AG04450 (cell line): ENCODE results near the gene MTM1. TPM values are rescaled to one million over a fixed set of nuclear protein-coding genes. Genes with fewer than 3 reads are reported as not detected.
A peak's percentile ranks its signal among the peaks of the same experiment; 100 is the strongest.

Experiments
- CTCF ChIA-PET: fragments of 300-600, 350-600 bp; formaldehyde crosslinking; extraction: SDS; loops from one replicate; lab custom pipeline; 2022; ENCODE audit warnings: antibody characterized with exemption, inconsistent platforms; lab: Charles Lee
- POLR2A ChIA-PET: fragments of 350-600 bp; formaldehyde crosslinking; extraction: SDS; loops from one replicate; lab custom pipeline; 2021; ENCODE audit warnings: antibody characterized with exemption, inconsistent platforms; lab: Yijun Ruan, JAX
- DNase-seq: peaks from one replicate; pipeline ENCODE4 v3.0.0-alpha.2; 2011; ENCODE audit warnings: low read depth, low spot score
- H3K27ac ChIP-seq: one replicate; pipeline ENCODE4 v1.5.1; 2012; ENCODE audit warnings: low read depth, low read length, control low read depth
- H3K27me3 ChIP-seq: one replicate; pipeline ENCODE4 v1.6.0; 2012; ENCODE audit warnings: low read length; ENCODE audit not compliant: control insufficient read depth, insufficient read depth
- H3K4me3 ChIP-seq: 2 replicates; pipeline ENCODE4 v1.5.1; 2011; ENCODE audit warnings: mild to moderate bottlenecking, low read depth, low read length, control low read depth
- H3K9me3 ChIP-seq: 2 replicates; pipeline ENCODE4 v1.5.1; 2012; ENCODE audit warnings: low read length; ENCODE audit not compliant: control insufficient read depth, insufficient read depth
- polyA plus RNA-seq: library from polyadenylated mRNA; depleted of rRNA; stranded (reverse); fragments of >200 nt; gene quantifications from 2 replicates; pipeline ENCODE4 v1.2.3, GENCODE V29; 2011
- TF ChIP-seq, protein P1 (sequence below): IDR thresholded peaks from 2 replicates; pipeline ENCODE4 v1.5.1; 2011; ENCODE audit warnings: low read depth, low read length, control low read depth, inconsistent platforms

MTM1 gene
- polyA plus RNA-seq, 1 experiment, result 3.9 TPM

DNA sequence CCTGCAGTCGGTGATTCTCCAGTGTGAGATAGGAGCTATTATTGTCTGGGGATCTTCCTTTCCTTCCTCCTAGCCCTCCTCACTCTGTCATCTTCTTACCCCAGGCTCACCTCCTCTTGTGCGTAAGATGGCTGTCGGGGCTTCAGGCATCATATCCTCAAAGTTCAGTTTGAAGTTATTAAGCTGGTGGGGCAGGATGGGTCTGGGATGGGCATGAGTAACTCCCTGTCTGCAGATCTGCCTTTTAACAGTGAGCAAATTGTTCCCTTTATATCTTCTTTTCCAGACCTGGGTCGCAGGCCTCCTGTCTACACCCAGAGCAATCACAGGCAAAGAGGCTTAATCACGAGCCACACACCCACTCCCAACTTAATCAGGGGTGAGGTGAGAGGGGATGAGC, 123.9 kb downstream of the MTM1 start:
- TF ChIP-seq, protein P1, sequence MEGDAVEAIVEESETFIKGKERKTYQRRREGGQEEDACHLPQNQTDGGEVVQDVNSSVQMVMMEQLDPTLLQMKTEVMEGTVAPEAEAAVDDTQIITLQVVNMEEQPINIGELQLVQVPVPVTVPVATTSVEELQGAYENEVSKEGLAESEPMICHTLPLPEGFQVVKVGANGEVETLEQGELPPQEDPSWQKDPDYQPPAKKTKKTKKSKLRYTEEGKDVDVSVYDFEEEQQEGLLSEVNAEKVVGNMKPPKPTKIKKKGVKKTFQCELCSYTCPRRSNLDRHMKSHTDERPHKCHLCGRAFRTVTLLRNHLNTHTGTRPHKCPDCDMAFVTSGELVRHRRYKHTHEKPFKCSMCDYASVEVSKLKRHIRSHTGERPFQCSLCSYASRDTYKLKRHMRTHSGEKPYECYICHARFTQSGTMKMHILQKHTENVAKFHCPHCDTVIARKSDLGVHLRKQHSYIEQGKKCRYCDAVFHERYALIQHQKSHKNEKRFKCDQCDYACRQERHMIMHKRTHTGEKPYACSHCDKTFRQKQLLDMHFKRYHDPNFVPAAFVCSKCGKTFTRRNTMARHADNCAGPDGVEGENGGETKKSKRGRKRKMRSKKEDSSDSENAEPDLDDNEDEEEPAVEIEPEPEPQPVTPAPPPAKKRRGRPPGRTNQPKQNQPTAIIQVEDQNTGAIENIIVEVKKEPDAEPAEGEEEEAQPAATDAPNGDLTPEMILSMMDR, result no peak
- DNase-seq, result no peak
- ChIA-PET POLR2A (interaction anchor here (0.6 to 1.5 kb wide), 2 partner anchors 18 to 531 kb away, joined by 3 read pairs; no protein-coding TSS in a partner anchor), CTCF (no interaction called here)
- Histone ChIP-seq H3K27me3 (no peaks in the 10 kb centered on the region), H3K9me3 (peaks cover 12% of the 10 kb centered on the region; the same call in 1 of the 2 replicates), H3K27ac (no peak overlapping the region), H3K4me3 (no peak overlapping the region; the same call in 1 of the 2 replicates)

DNA sequence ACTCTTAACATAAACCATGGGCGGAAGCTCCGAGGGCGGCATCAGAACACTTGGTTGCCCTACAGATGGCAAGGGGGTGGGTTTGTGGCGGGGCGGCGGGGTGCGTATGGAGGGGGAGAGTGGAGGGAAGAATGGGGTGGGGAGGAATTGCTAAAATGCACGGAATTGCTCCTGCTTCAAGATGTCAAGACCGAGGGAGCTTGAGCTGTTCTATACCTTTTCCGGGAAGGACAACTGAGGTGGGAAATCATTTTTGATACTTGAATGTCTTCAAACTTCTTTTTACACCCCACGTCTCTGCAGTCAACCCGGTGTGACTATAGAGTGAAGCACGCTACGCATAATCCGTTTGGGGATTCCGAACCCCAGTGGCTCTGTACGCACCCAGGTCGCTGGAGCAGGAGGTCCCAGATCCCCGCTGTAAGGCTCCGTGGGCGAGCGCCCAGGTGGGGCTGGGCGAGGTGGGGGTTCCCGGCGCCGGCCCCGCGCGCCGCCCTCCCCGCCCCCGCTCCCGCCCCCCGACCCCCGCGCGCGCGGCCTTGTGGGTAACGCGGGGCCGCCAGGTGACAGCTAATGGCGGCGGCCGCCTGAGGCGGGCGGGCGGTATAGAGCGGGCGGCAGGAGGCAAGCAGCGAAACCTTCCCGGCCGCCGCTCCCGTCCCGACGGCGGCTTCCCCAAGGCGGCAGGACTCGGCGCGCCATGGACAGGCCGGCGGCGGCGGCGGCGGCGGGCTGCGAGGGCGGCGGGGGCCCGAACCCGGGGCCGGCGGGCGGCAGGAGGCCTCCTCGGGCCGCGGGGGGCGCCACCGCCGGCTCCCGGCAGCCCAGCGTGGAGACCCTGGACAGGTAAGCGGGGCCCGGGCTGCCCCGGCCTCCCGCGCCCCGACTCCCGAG, 124.7 kb downstream of the MTM1 start, which contains the start of gene MTMR1:
MTMR1 (plus strand) TSS at position 566 of the 894 bp plus-strand sequence; CDS start at position 701, 135 bp downstream.
- Histone ChIP-seq H3K4me3 (peak within 1 kb of the TSS; percentile 68), H3K9me3 (peaks cover 12% of the 10 kb centered on the region; the same call in 1 of the 2 replicates), H3K27me3 (no peaks in the 10 kb centered on the region), H3K27ac (peak within 1 kb of the TSS; percentile 87)
- ChIA-PET CTCF (no interaction called here), POLR2A (interaction anchor here (0.6 to 1.5 kb wide), 2 partner anchors 18 to 532 kb away, joined by 3 read pairs; no protein-coding TSS in a partner anchor)
- DNase-seq, result no peak
- TF ChIP-seq, protein P1, result no peak

DNA sequence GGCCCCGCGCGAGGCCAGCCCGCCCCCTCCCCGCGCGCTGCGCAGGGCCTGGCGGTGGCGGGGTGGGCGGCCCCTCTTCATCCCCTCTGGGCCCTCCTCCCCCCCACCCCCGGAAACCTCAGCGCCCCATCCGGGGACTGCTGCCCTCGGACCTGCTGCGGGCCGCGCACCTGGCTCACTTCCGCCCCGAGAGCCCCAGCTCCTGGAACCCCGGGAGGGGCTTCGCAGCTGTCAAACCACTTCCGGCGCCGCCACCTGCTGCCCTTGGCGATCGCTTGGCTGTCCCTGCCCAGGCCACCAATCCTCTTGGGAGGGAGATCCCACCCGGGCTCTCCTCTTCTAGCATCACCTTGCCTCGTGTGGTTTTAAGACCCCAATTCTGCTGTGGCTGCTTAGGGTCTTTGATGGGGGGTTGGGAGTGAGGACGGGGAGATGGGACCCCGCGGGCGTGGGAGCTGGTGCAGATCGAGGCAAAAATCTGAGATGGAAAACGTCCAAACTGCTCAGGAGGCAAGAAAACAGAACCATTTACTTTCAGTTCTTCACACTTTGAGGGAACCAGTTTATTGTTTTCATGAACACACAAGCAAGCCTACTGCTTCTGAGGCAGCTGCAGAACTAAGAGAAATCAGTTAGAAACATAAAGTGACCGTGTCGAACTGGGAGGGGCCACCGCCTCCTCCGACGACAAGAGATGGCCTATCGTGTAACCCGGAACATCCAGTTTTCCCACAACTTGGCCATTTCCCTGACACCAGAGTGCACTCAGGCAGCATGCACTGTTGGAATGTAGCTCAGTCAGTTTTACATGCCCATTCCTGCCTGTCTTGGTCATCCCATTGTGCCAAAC, 125.5 kb downstream of the MTM1 start:
- POLR2A ChIA-PET, result no interaction called here

DNA sequence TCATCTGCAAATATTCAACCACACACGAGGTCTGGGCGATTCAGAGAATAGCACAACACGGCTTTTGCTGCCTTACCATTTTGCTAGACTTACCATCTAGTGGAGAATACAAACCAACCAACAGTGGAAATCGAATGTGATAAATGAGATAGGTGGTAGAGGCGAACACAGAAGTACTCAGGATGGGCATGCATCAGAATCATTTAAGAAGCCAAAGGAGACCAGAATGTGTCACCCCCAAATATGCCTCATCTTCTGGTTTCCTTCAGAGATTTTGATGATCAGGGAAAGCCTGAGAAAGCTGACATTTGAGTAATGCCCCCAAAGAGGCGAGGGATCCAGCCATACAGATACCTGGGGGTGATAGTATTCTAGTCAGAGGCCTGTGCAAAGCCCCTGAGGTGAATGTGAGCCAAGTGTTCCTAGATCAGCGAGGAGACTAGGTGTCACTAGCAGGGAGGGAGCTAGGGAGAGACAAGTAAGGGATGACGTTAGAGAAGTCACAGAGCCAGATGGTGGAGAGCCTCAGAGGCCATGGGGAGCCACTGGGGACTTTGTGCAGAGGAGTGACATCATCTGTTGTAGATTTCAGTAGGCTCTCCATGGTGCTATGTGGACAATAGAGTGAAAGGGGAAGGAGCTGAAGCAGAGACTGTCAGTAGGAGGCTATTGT, 126.5 kb downstream of the MTM1 start:
- Histone ChIP-seq H3K27me3 (no peaks in the 10 kb centered on the region), H3K4me3 (no peak overlapping the region), H3K27ac (peak overlapping the region; percentile 21), H3K9me3 (peaks cover 12% of the 10 kb centered on the region; the same call in 1 of the 2 replicates)
- TF ChIP-seq, protein P1, result no peak
- CTCF ChIA-PET, result no interaction called here
- POLR2A ChIA-PET, result no interaction called here
- DNase-seq, result no peak

More for the DNA sequence above, 125.5 kb downstream of the MTM1 start:
- Histone ChIP-seq H3K4me3 (peak overlapping the region; percentile 63), H3K27ac (peak overlapping the region; percentile 87), H3K9me3 (peaks cover 12% of the 10 kb centered on the region; the same call in 1 of the 2 replicates), H3K27me3 (no peaks in the 10 kb centered on the region)
- no peak for DNase-seq
- TF ChIP-seq, protein P1, result no peak
- CTCF ChIA-PET, result no interaction called here
